ENCODE measurements around the gene TRPM7.
"Not testable (repeated sequence)": the region's sequence is repeated elsewhere in the genome, so short reads cannot be mapped to it uniquely, and the experiment has no call there.

Gene TRPM7

GRCh38 chr15:50670115-50670514, 16.5 kb downstream of the TRPM7 start:
- DNase-seq (ENCODE audit: low spot score) = no peak

GRCh38 chr15:50669611-50670010, 17.0 kb downstream of the TRPM7 start:
- no peak for DNase-seq (ENCODE audit: low spot score)

- DNase-seq (ENCODE audit: low spot score) = no peak
Measured at GRCh38 chr15:50665938-50666337, 20.7 kb downstream of the TRPM7 start.

- no peak for DNase-seq (ENCODE audit: low spot score)
Measured at GRCh38 chr15:50655555-50655954, 31.0 kb downstream of the TRPM7 start.

- DNase-seq (ENCODE audit: low spot score) = no peak
Measured at GRCh38 chr15:50653156-50653743, 33.3 kb downstream of the TRPM7 start.

DNA sequence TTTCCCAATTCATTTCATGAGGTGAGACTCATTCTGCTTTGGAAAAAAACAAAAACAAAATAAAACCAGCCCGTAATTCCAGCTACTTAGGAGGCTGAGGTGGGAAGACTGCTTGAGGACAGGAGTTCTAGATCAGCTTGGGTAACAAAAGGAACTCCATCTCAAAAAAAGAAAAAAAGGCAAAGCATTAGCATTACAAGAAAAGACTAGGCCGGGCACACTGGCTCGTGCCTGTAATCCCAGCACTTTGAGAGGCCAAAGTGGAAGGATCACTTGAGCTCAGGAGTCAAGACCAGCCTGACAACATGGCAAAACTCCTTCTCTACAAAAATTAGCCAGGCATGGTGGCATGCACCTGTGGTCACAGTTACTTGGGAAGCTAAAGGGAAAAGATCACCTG, 33.9 kb downstream of the TRPM7 start:
- no peak for DNase-seq (ENCODE audit: low spot score)

DNA sequence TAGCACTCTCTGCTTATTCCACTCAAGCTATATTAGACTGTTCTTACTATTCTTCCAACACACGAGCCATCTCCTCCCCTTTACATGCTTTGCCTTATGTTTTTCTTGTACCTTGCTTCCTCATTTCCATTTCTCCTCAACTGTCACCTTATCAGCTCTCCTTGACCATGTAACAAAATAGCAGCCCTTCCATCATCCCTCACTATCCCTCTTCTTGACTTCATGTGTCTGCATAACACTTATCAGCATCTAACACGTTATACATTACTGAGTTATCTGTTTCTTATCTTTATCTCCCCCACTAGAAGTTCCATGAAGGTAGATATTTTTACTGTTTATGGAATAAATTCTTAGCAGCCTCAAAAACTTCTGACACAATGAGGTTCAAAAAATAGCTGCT, 45.3 kb downstream of the TRPM7 start:
- DNase-seq (ENCODE audit: low spot score) = no peak

GRCh38 chr15:50636146-50636545, 50.5 kb downstream of the TRPM7 start:
- DNase-seq (ENCODE audit: low spot score) = no peak

DNA sequence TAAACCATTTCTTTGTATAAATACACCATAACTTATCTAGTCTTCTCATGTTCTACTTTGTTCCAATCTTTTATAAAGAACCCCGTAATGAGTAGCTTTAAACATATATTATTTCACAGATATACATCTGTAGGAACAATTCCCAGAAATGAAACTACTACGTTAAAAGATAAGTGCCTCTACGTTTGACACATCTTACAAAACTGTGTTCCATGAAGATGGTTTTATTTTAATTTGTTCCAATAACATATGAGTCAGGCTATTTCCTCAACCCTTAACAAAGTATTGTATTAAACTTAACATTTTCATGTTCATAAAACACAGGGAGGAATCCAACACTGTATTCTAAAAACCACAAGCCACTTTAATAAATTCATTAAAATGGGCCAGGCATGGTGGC, 52.9 kb downstream of the TRPM7 start:
- DNase-seq (ENCODE audit: low spot score) = no peak

DNA sequence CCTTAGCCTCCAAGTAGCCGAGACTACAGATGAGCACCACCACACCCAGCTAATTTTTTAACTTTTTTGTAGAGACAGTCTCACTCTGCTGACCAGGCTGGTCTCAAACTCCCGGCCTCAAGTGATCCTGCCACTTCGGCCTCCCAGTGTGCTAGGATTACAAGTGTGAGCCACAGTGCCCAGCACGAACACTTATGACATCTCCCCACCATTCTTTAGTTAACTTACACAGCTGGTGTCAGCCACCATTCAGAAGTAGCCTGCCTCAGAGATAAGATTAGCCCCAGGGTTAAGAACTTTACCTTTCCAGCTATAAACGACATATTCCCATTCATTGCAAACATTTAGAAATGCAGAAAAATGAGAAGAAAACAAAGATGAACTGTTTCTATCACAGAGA, 58.2 kb downstream of the TRPM7 start:
- no peak for DNase-seq (ENCODE audit: low spot score)

DNA sequence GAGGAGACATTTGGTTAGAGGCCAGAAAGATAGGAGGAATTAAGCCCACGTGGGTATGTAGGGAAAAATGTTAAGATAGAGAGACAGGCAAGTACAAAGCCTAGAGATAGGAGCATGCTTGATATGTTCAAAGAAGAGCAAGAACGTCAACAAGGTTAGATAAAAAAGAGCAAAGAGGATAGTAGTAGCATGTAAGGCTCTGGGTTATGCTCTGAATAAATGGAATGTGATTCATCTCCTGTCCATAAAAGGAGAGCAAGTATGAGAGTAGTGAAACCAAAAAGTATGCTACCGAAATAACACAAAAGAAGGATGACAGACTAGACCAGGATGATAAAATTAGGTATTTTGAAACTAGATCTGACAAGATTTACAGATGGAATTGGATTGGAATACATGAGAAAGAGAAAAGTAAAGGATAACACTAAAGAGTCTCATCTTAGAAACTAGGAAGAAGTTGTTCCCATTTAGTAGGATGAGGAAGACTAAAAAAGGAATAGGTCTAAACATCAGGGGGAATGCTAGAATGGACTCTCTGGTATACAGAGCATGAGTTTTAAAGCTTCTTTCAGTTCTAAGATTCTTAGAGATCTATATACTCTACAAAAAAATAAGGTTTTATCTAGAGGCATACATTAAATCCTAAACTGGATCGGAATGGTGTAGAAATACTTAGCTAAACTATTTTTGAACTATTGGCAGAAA, 59.1 kb downstream of the TRPM7 start:
- DNase-seq (ENCODE audit: low spot score) = no peak

GRCh38 chr15:50624616-50625168, 61.9 kb downstream of the TRPM7 start:
- no peak for DNase-seq (ENCODE audit: low spot score)

GRCh38 chr15:50622361-50622943, 64.1 kb downstream of the TRPM7 start:
- DNase-seq (ENCODE audit: low spot score) = peak; percentile 7

- not testable (repeated sequence) for DNase-seq (ENCODE audit: low spot score)
Measured at GRCh38 chr15:50616960-50617359, 69.6 kb downstream of the TRPM7 start.

DNA sequence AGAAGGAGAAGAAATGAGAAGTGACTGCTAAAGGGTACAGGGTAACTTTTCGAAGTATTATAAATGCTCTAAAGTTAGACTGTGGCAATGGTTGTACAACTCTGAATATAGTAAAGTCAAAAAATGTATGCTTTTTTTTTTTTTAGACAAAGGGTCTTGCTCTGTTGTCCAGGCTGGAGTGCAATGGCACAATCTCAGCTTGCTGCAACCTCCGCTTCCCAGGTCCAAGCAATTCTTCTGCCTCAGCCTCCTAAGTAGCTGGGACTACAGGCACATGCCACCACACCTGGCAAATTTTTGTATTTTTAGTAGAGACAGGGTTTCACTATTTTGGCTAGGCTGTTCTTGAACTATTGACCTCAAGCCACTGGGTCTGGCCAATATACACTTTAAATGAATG, 70.0 kb downstream of the TRPM7 start:
- not testable (repeated sequence) for DNase-seq (ENCODE audit: low spot score)

DNA sequence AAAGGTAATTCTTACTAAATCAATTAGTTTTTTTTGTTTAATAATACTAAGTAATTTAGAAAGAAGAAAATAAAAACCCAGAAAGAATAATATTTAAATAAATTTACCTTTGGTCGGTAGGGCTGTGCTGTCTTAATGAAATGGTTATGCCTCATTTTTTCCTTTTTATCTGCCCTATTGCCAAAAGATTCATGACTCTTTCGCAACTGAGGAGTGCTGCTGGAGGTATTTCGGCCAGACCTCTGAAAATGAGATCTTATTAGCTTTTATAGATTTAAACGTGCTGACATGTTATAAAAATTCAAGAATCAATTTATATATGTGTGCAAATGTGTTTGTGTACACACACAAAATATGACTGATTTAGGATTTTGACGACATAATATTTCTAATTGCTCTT, 73.0 kb downstream of the TRPM7 start:
- DNase-seq (ENCODE audit: low spot score) = no peak

GRCh38 chr15:50607129-50607528, 79.5 kb downstream of the TRPM7 start:
- no peak for DNase-seq (ENCODE audit: low spot score)

DNA sequence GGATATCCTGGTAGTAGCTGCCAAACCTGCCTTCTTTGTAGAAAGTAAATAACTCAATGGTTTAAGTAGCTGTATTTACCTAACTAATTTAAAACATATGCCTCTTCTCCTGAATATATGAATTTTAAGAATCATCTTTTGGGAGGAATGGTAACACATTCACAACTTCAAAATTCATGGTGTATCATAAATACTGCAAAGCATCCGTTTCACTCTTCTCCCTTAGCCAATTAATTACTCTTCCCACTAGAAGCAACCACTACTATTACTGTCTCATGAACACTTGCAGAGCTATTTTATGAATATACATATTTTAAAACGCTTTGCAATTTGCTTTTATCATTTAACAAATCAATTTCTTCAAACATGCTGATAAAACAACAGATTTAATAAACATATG, 81.1 kb downstream of the TRPM7 start:
- no peak for DNase-seq (ENCODE audit: low spot score)

- DNase-seq (ENCODE audit: low spot score) = not testable (repeated sequence)
Measured at GRCh38 chr15:50602028-50602427, 84.6 kb downstream of the TRPM7 start.

DNA sequence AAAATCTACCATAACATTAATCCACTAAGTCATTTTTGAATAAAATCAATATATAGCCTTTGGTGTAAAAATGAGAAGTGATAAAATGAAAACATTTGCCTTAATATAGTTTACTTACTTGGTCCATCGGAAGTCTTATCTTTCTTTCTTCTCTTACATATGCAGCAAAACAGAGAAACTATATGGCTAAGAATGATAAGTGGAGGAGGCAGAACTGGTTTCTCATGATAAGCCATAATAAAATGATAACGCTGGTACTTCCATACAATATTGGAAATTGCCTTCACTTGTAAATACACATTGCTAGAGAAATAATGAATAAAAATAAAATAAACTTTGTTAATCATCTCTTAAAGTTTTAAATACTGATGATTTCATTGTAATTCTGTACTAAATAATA, 92.3 kb downstream of the TRPM7 start:
- no peak for DNase-seq (ENCODE audit: low spot score)

- no peak for DNase-seq (ENCODE audit: low spot score)
Measured at GRCh38 chr15:50593761-50594160, 92.8 kb downstream of the TRPM7 start.

GRCh38 chr15:50590288-50590687, 96.3 kb downstream of the TRPM7 start:
- DNase-seq (ENCODE audit: low spot score) = no peak

- no peak for DNase-seq (ENCODE audit: low spot score)
Measured at GRCh38 chr15:50577492-50577891, 109.1 kb downstream of the TRPM7 start.
